ENCODE measurements around the gene PRM3. TPM values are rescaled to one million over a fixed set of nuclear protein-coding genes. Genes with fewer than 3 reads are reported as not detected.
A peak's percentile ranks its signal among the peaks of the same experiment; 100 is the strongest.

PRM3 gene
- total RNA-seq, 1 donor from 2014 or later, result not detected

GRCh38 chr16:11225677-11226549 lies 47.5 kb downstream of the PRM3 start:
- Histone ChIP-seq H3K27me3 (no peaks in the 10 kb centered on the region), H3K4me1 (peaks cover 0 to 7% of the 10 kb centered on the region in 2 donors), H3K4me3 (peak overlapping the region; percentile 31 to 52), H3K9me3 (no peaks in the 10 kb centered on the region), H3K36me3 (no peaks in the 10 kb centered on the region), H3K27ac (peak overlapping the region; percentile 8 to 31)
- TF ChIP-seq CTCF (IDR thresholded peaks at IDR 0.05), result no peak
- intact Hi-C loops (cut with DNase I), result no loop called here
- DNase-seq (ENCODE audit: low spot score in 2 of 2), result no peak

GRCh38 chr16:11224894-11225676 lies 48.3 kb downstream of the PRM3 start:
- Histone ChIP-seq H3K27ac (peak overlapping the region; percentile 8 to 31), H3K4me3 (peak overlapping the region; percentile 31 to 52)

GRCh38 chr16:11224096-11224893 lies 49.1 kb downstream of the PRM3 start:
- Histone ChIP-seq H3K9me3 (no peaks in the 10 kb centered on the region), H3K27ac (no peak overlapping the region), H3K27me3 (no peaks in the 10 kb centered on the region), H3K36me3 (no peaks in the 10 kb centered on the region), H3K4me3 (no peak overlapping the region), H3K4me1 (peaks cover 0 to 7% of the 10 kb centered on the region in 2 donors)
- intact Hi-C loops (cut with DNase I), result no loop called here
- TF ChIP-seq CTCF (IDR thresholded peaks at IDR 0.05), result no peak
- peak; percentile 57 to 89 for DNase-seq (ENCODE audit: low spot score in 2 of 2)

More at GRCh38 chr16:11224894-11225676, 48.3 kb downstream of the PRM3 start:
- no peaks in the 10 kb centered on the region for H3K9me3 ChIP-seq
- no peaks in the 10 kb centered on the region for H3K27me3 ChIP-seq
- peak in 1 of 2 donors; percentile 27 for DNase-seq (ENCODE audit: low spot score in 2 of 2)
- no peaks in the 10 kb centered on the region for H3K36me3 ChIP-seq
- intact Hi-C loops (cut with DNase I), result no loop called here
- no peak for TF ChIP-seq CTCF (IDR thresholded peaks at IDR 0.05)
- H3K4me1 ChIP-seq, result peaks cover 0 to 7% of the 10 kb centered on the region in 2 donors

Other genes starting within 250 kb of the PRM3 start
- gene SOCS1, start 17.4 kb downstream of the PRM3 start, total RNA-seq, result 1.8 TPM
- gene TNP2, start 4.3 kb downstream of the PRM3 start, total RNA-seq, result not detected
- gene PRM2, start 2.9 kb upstream of the PRM3 start, total RNA-seq, result not detected
- gene PRM1, start 7.7 kb upstream of the PRM3 start, total RNA-seq, result not detected
- gene RMI2, start 71.8 kb upstream of the PRM3 start, total RNA-seq, result not detected

All from ascending aorta (tissue), 2 donors.